ENCODE data around the gene DKK1.

Gene DKK1

GRCh38 chr10:52279546-52279945, 34.5 kb upstream of the DKK1 start:
- DNase-seq (ENCODE audit: low read depth, low spot score) = no peak
- Histone ChIP-seq H3K9me3 (ENCODE audit: insufficient read depth, low read length) (no peaks in the 10 kb centered on the region), H3K4me1 (ENCODE audit: insufficient read depth, insufficient read length) (no peaks in the 10 kb centered on the region), H3K4me3 (ENCODE audit: insufficient read length, low read depth) (no peak overlapping the region), H3K9ac (ENCODE audit: insufficient read length, low read depth) (no peak overlapping the region), H3K36me3 (ENCODE audit: insufficient read depth, insufficient read length, low read length) (no peaks in the 10 kb centered on the region), H3K27me3 (ENCODE audit: insufficient read depth, insufficient read length) (no peaks in the 10 kb centered on the region)
- no peak for TF ChIP-seq YY1 (IDR thresholded peaks at IDR 0.05; ENCODE audit: insufficient read depth, insufficient read length)
- no peak for TF ChIP-seq ZNF274 (IDR thresholded peaks at IDR 0.05; ENCODE audit: low read depth, low read length)
- TF ChIP-seq SUZ12 (IDR thresholded peaks at IDR 0.05; ENCODE audit: extremely low read depth, insufficient read depth, insufficient read length) = no peak

GRCh38 chr10:52280051-52280450, 34.0 kb upstream of the DKK1 start:
- Histone ChIP-seq H3K9ac (ENCODE audit: insufficient read length, low read depth) (no peak overlapping the region), H3K4me1 (ENCODE audit: insufficient read depth, insufficient read length) (no peaks in the 10 kb centered on the region), H3K9me3 (ENCODE audit: insufficient read depth, low read length) (no peaks in the 10 kb centered on the region), H3K4me3 (ENCODE audit: insufficient read length, low read depth) (no peak overlapping the region), H3K36me3 (ENCODE audit: insufficient read depth, insufficient read length, low read length) (no peaks in the 10 kb centered on the region), H3K27me3 (ENCODE audit: insufficient read depth, insufficient read length) (no peaks in the 10 kb centered on the region)
- no peak for DNase-seq (ENCODE audit: low read depth, low spot score)
- no peak for TF ChIP-seq YY1 (IDR thresholded peaks at IDR 0.05; ENCODE audit: insufficient read depth, insufficient read length)
- no peak for TF ChIP-seq ZNF274 (IDR thresholded peaks at IDR 0.05; ENCODE audit: low read depth, low read length)
- TF ChIP-seq SUZ12 (IDR thresholded peaks at IDR 0.05; ENCODE audit: extremely low read depth, insufficient read depth, insufficient read length) = no peak

- TF ChIP-seq SUZ12 (IDR thresholded peaks at IDR 0.05; ENCODE audit: extremely low read depth, insufficient read depth, insufficient read length) = no peak
- Histone ChIP-seq H3K36me3 (ENCODE audit: insufficient read depth, insufficient read length, low read length) (no peaks in the 10 kb centered on the region), H3K4me1 (ENCODE audit: insufficient read depth, insufficient read length) (no peaks in the 10 kb centered on the region), H3K4me3 (ENCODE audit: insufficient read length, low read depth) (no peak overlapping the region), H3K9me3 (ENCODE audit: insufficient read depth, low read length) (no peaks in the 10 kb centered on the region), H3K9ac (ENCODE audit: insufficient read length, low read depth) (no peak overlapping the region), H3K27me3 (ENCODE audit: insufficient read depth, insufficient read length) (no peaks in the 10 kb centered on the region)
- no peak for DNase-seq (ENCODE audit: low read depth, low spot score)
These were observed 30.9 kb upstream of the DKK1 start for GRCh38 chr10:52283174-52283573.

- H3K9ac ChIP-seq (ENCODE audit: insufficient read length, low read depth) = no peak overlapping the region
- DNase-seq (ENCODE audit: low read depth, low spot score) = no peak
- H3K4me3 ChIP-seq (ENCODE audit: insufficient read length, low read depth) = no peak overlapping the region
- H3K9me3 ChIP-seq (ENCODE audit: insufficient read depth, low read length) = no peaks in the 10 kb centered on the region
- no peaks in the 10 kb centered on the region for H3K36me3 ChIP-seq (ENCODE audit: insufficient read depth, insufficient read length, low read length)
- no peak for TF ChIP-seq ZNF274 (IDR thresholded peaks at IDR 0.05; ENCODE audit: low read depth, low read length)
- TF ChIP-seq YY1 (IDR thresholded peaks at IDR 0.05; ENCODE audit: insufficient read depth, insufficient read length) = no peak
- TF ChIP-seq SUZ12 (IDR thresholded peaks at IDR 0.05; ENCODE audit: extremely low read depth, insufficient read depth, insufficient read length) = no peak
- H3K4me1 ChIP-seq (ENCODE audit: insufficient read depth, insufficient read length) = no peaks in the 10 kb centered on the region
- no peaks in the 10 kb centered on the region for H3K27me3 ChIP-seq (ENCODE audit: insufficient read depth, insufficient read length)
These were observed 29.6 kb upstream of the DKK1 start for GRCh38 chr10:52284416-52285013.

- H3K9me3 ChIP-seq (ENCODE audit: insufficient read depth, low read length) = no peaks in the 10 kb centered on the region
- no peak for TF ChIP-seq SUZ12 (IDR thresholded peaks at IDR 0.05; ENCODE audit: extremely low read depth, insufficient read depth, insufficient read length)
- no peak for TF ChIP-seq YY1 (IDR thresholded peaks at IDR 0.05; ENCODE audit: insufficient read depth, insufficient read length)
- TF ChIP-seq ZNF274 (IDR thresholded peaks at IDR 0.05; ENCODE audit: low read depth, low read length) = no peak
- DNase-seq (ENCODE audit: low read depth, low spot score) = no peak
- no peak overlapping the region for H3K4me3 ChIP-seq (ENCODE audit: insufficient read length, low read depth)
- no peaks in the 10 kb centered on the region for H3K36me3 ChIP-seq (ENCODE audit: insufficient read depth, insufficient read length, low read length)
- no peaks in the 10 kb centered on the region for H3K4me1 ChIP-seq (ENCODE audit: insufficient read depth, insufficient read length)
- H3K9ac ChIP-seq (ENCODE audit: insufficient read length, low read depth) = no peak overlapping the region
- no peaks in the 10 kb centered on the region for H3K27me3 ChIP-seq (ENCODE audit: insufficient read depth, insufficient read length)
These were observed 26.2 kb upstream of the DKK1 start for GRCh38 chr10:52287866-52288265.

- Histone ChIP-seq H3K9ac (ENCODE audit: insufficient read length, low read depth) (no peak overlapping the region), H3K4me1 (ENCODE audit: insufficient read depth, insufficient read length) (no peaks in the 10 kb centered on the region), H3K27me3 (ENCODE audit: insufficient read depth, insufficient read length) (no peaks in the 10 kb centered on the region), H3K9me3 (ENCODE audit: insufficient read depth, low read length) (no peaks in the 10 kb centered on the region), H3K4me3 (ENCODE audit: insufficient read length, low read depth) (no peak overlapping the region), H3K36me3 (ENCODE audit: insufficient read depth, insufficient read length, low read length) (no peaks in the 10 kb centered on the region)
- no peak for DNase-seq (ENCODE audit: low read depth, low spot score)
- TF ChIP-seq YY1 (IDR thresholded peaks at IDR 0.05; ENCODE audit: insufficient read depth, insufficient read length) (no peak), SUZ12 (IDR thresholded peaks at IDR 0.05; ENCODE audit: extremely low read depth, insufficient read depth, insufficient read length) (no peak), ZNF274 (IDR thresholded peaks at IDR 0.05; ENCODE audit: low read depth, low read length) (no peak)
These were observed 16.3 kb upstream of the DKK1 start for GRCh38 chr10:52297747-52298146.

- DNase-seq (ENCODE audit: low read depth, low spot score) = no peak
- Histone ChIP-seq H3K4me3 (ENCODE audit: insufficient read length, low read depth) (no peak overlapping the region), H3K9me3 (ENCODE audit: insufficient read depth, low read length) (no peaks in the 10 kb centered on the region), H3K9ac (ENCODE audit: insufficient read length, low read depth) (no peak overlapping the region), H3K4me1 (ENCODE audit: insufficient read depth, insufficient read length) (no peaks in the 10 kb centered on the region), H3K36me3 (ENCODE audit: insufficient read depth, insufficient read length, low read length) (no peaks in the 10 kb centered on the region), H3K27me3 (ENCODE audit: insufficient read depth, insufficient read length) (no peaks in the 10 kb centered on the region)
- TF ChIP-seq ZNF274 (IDR thresholded peaks at IDR 0.05; ENCODE audit: low read depth, low read length) (no peak), SUZ12 (IDR thresholded peaks at IDR 0.05; ENCODE audit: extremely low read depth, insufficient read depth, insufficient read length) (no peak), YY1 (IDR thresholded peaks at IDR 0.05; ENCODE audit: insufficient read depth, insufficient read length) (no peak)
These were observed 13.3 kb upstream of the DKK1 start for GRCh38 chr10:52300599-52301277.

Data from NT2/D1 (cell line).